Inflammatory macrophage treated with lipopolysaccharide for 4 hours (primary cell): ENCODE measurements around the gene ZNF689.

Source experiments
- DNase-seq: peaks from one replicate; pipeline ENCODE4 v3.0.0-alpha.2; 2020

The ZNF689 gene

GRCh38 chr16:30559690-30560089, 50.5 kb downstream of the ZNF689 start:
- peak; percentile 64 for DNase-seq

DNA sequence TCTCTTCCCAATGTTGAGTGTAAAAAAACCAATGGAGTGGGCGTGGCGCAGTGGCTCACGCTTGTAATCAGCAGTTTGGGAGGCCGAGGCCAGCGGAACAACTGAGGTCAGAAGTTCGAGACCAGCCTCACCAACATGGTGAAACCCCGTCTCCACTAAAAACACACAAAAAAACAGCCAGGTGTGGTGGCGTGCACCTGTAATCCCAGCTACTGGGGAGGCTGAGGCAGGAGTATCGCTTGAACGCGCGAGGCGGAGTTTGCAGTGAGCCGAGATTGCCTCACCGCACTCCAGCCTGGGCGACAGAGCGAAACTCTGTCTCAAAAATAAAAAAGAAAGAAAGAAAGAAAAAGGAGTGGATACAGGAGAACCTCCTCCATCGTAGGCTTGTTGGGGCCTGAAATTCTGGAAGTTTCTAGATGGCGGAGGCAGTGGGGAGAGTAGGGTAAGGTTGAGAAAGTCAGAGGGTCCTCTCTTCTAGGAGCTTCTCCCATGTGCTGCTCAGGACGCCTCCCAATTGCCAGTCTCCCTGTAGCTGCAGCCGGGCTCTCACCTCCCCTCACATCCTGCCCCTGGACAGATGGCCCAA, 51.3 kb downstream of the ZNF689 start:
- DNase-seq: no peak

GRCh38 chr16:30557957-30558788, 52.0 kb downstream of the ZNF689 start, which contains the start of gene ZNF764:
TSS of gene ZNF764 (minus strand) at chr16:30558374. CDS start at chr16:30558182, 192 bp downstream.
- peak; percentile 99 for DNase-seq

GRCh38 chr16:30557707-30557956, 52.6 kb downstream of the ZNF689 start:
- DNase-seq: no peak

GRCh38 chr16:30556125-30556473, 54.1 kb downstream of the ZNF689 start:
- DNase-seq: no peak

DNA sequence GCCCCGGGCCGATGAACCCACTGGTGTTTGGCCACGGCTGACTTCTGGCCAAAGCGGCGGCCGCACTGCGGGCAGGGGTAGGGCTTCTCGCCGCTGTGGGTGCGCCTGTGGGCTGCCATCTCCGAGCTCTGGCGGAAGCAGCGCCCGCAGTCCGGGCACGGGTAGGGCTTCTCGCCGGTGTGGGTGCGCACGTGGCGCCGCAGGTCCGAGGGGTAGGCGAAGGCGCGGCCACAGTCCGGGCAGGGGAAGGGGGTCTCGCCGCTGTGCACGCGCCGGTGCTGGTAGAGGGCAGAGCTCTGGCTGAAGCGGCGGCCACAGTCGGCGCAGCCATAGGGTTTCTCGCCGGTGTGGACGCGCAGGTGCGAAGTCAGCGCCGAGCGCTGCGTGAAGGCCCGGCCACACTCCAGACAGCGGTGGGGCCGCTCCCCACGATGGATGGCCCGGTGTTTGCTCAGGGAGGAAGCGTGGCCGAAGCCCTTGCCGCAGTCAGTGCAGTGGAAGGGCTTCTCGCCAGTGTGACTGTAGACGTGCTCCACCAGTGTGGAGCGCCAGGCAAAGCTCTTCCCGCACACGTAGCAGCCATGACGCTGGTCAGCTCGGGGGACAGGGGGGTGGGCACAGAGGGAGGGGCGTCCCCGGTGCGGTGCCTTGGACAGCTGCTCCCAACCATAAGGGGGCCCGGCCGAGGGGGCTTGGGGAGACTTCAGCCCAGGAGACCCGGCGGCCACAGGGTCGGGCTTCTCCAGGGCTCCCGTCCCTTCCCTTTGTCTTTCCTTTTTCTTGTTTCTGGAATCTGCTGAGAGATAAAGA, 54.7 kb downstream of the ZNF689 start:
- DNase-seq: no peak

DNA sequence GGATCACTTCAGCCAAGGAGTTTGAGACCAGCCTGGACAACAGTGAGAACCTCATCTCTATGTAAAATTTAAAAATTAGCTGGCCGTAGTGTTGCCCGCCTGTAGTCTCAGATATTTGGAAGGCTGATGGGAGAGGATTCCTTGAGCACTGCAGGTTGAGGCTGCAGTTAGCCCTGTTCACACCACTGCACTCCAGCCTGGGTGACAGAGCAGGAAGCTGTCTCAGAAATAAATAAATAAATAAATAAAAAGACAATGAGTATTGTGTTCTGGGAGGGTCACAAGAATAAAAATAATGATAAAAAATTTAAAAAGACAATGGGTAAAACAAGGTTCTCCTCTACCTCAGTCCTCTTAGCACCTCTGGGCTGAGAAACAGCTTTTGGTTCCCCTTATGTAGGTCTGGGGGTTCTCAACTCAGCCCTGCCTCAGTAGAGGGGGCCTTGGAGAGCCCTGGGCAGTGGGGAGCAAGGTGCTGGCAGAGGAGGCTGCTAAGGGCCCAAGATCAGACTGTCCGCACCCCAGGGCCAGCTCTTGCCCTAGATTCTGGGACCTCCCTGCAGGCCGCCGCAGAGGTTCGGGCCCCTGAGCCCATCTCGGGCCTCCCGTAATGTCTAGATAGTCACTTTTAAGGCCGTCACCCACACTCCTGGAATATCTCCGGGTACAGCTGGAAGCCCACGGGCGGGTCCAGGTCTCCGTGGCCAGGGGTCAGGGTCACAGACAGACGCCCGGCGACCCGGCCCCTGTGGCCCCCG, 55.5 kb downstream of the ZNF689 start:
- DNase-seq: no peak

DNA sequence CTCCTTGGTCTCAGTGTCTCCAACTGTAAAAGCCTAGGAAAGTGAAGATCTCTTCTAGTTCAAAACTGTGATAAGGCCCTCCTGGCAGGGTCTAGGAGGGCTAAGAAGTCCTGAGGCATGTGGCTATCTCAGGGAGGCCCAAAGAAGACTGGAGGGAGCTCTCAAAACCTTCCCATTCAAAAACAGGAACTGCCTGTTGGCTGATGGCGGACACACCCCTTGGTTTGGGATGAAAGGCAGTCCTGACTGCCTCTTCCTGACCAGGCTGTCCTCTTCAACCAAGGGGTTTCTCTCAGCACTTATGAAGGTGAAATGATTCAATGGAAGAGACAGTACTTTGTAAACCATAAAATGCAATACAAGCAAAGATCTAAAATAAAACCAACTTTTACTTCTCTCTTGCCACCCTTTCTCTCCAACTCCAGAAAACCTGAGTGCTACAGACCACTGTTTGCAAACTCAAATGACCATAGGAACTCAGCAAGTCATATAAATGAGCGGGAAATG, 56.7 kb downstream of the ZNF689 start:
- DNase-seq: peak; percentile 27

- DNase-seq: no peak
Measured at GRCh38 chr16:30552956-30553355, 57.2 kb downstream of the ZNF689 start.
